ENCODE results near the gene PHACTR3.

PHACTR3 gene

DNA sequence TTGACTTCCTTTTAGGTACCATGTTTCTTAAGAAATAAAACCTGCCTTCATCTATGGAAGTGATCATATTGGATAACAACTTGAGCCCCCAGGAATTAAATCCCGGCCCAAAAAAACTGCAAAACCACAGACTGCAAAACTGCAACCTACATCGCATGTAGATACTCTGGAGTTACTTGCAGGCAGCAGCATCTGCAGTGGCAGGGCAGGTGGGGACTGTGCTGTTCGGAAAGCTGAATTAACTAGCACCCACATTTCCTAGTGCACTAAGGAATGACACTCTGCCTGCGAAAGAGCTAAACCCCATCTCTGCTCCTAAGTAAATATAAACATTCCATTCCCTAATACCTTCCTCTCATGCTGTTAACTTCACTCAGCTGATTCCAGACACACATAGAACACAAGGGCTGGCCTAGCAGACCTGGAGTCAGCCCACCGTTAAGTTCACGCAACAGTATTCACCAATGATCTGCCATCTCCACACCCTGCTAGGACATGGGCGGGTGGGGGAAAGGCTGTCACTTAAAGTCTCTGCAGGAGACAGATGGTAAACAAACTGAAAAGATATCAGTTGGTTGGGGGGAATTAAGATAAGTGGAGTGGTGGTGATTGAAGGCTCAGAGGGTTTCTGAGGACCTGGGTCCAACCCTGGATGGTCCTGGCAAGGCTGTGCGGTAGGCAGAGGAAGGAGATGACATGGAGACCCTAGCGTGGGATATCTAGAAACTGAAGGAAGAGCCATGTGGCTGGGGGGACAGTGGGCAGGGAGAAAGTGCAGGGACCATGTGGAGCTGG lies 200.7 kb downstream of the PHACTR3 start:
- Histone ChIP-seq H4K20me1 (ENCODE audit: insufficient read depth, low read length) (no peaks in the 10 kb centered on the region), H3K9me3 (replicated peaks; ENCODE audit: insufficient read depth, low read length) (no peaks in the 10 kb centered on the region)

GRCh38 chr20:59805786-59806577 lies 201.6 kb downstream of the PHACTR3 start:
- Histone ChIP-seq H3K36me3 (replicated peaks; ENCODE audit: insufficient read depth, low read length) (no peaks in the 10 kb centered on the region), H3K4me3 (ENCODE audit: low read length) (no peak overlapping the region), H4K20me1 (ENCODE audit: insufficient read depth, low read length) (no peaks in the 10 kb centered on the region), H3F3A (ENCODE audit: insufficient read depth, low read length) (peaks cover 5% of the 10 kb centered on the region), H3K27me3 (replicated peaks; ENCODE audit: insufficient read depth, low read length) (no peaks in the 10 kb centered on the region), H3K4me2 (ENCODE audit: low read depth, low read length) (no peak overlapping the region), H3K9ac (ENCODE audit: low read length) (no peak overlapping the region), H3K79me2 (ENCODE audit: low read length) (no peaks in the 10 kb centered on the region), H3K27ac (ENCODE audit: low read length) (no peak overlapping the region), H3K4me1 (ENCODE audit: low read length) (peaks cover 10% of the 10 kb centered on the region), H3K9me2 (replicated peaks; ENCODE audit: insufficient read depth, low read length) (no peaks in the 10 kb centered on the region), H2AFZ (ENCODE audit: low read length) (no peak overlapping the region), H3K9me3 (replicated peaks; ENCODE audit: insufficient read depth, low read length) (no peaks in the 10 kb centered on the region)
- DNase-seq, result no peak
- TF ChIP-seq EZH2 (optimal IDR thresholded peaks at IDR 0.05; ENCODE audit: low read depth, low read length) (no peak), EZH2phosphoT487 (IDR thresholded peaks at IDR 0.05; ENCODE audit: low read length) (no peak)
- TF ChIP-seq, protein P1, sequence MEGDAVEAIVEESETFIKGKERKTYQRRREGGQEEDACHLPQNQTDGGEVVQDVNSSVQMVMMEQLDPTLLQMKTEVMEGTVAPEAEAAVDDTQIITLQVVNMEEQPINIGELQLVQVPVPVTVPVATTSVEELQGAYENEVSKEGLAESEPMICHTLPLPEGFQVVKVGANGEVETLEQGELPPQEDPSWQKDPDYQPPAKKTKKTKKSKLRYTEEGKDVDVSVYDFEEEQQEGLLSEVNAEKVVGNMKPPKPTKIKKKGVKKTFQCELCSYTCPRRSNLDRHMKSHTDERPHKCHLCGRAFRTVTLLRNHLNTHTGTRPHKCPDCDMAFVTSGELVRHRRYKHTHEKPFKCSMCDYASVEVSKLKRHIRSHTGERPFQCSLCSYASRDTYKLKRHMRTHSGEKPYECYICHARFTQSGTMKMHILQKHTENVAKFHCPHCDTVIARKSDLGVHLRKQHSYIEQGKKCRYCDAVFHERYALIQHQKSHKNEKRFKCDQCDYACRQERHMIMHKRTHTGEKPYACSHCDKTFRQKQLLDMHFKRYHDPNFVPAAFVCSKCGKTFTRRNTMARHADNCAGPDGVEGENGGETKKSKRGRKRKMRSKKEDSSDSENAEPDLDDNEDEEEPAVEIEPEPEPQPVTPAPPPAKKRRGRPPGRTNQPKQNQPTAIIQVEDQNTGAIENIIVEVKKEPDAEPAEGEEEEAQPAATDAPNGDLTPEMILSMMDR (IDR thresholded peaks at IDR 0.05; ENCODE audit: low read length), result no peak

More for the DNA sequence above, 200.7 kb downstream of the PHACTR3 start:
- no peak for DNase-seq
- Histone ChIP-seq H3K9ac (ENCODE audit: low read length) (no peak overlapping the region), H3K79me2 (ENCODE audit: low read length) (no peaks in the 10 kb centered on the region), H2AFZ (ENCODE audit: low read length) (no peak overlapping the region), H3K27me3 (replicated peaks; ENCODE audit: insufficient read depth, low read length) (no peaks in the 10 kb centered on the region), H3F3A (ENCODE audit: insufficient read depth, low read length) (peaks cover 5% of the 10 kb centered on the region), H3K9me2 (replicated peaks; ENCODE audit: insufficient read depth, low read length) (no peaks in the 10 kb centered on the region), H3K4me3 (ENCODE audit: low read length) (no peak overlapping the region), H3K4me2 (ENCODE audit: low read depth, low read length) (no peak overlapping the region), H3K27ac (ENCODE audit: low read length) (no peak overlapping the region), H3K4me1 (ENCODE audit: low read length) (peaks cover 10% of the 10 kb centered on the region), H3K36me3 (replicated peaks; ENCODE audit: insufficient read depth, low read length) (no peaks in the 10 kb centered on the region)
- TF ChIP-seq EZH2phosphoT487 (IDR thresholded peaks at IDR 0.05; ENCODE audit: low read length), result no peak
- TF ChIP-seq EZH2 (optimal IDR thresholded peaks at IDR 0.05; ENCODE audit: low read depth, low read length), result no peak
- TF ChIP-seq, protein P1 (IDR thresholded peaks at IDR 0.05; ENCODE audit: low read length), result no peak

GRCh38 chr20:59806578-59806975 lies 202.2 kb downstream of the PHACTR3 start:
- H3K9me2 ChIP-seq (replicated peaks; ENCODE audit: insufficient read depth, low read length), result no peaks in the 10 kb centered on the region
- H4K20me1 ChIP-seq (ENCODE audit: insufficient read depth, low read length), result no peaks in the 10 kb centered on the region
- no peaks in the 10 kb centered on the region for H3K27me3 ChIP-seq (replicated peaks; ENCODE audit: insufficient read depth, low read length)
- no peaks in the 10 kb centered on the region for H3K9me3 ChIP-seq (replicated peaks; ENCODE audit: insufficient read depth, low read length)
- no peak overlapping the region for H3K9ac ChIP-seq (ENCODE audit: low read length)
- DNase-seq, result no peak
- H3K79me2 ChIP-seq (ENCODE audit: low read length), result no peaks in the 10 kb centered on the region
- no peak overlapping the region for H3K4me2 ChIP-seq (ENCODE audit: low read depth, low read length)
- H3K4me1 ChIP-seq (ENCODE audit: low read length), result peaks cover 10% of the 10 kb centered on the region
- peaks cover 5% of the 10 kb centered on the region for H3F3A ChIP-seq (ENCODE audit: insufficient read depth, low read length)
- no peak overlapping the region for H3K27ac ChIP-seq (ENCODE audit: low read length)
- no peak overlapping the region for H2AFZ ChIP-seq (ENCODE audit: low read length)
- no peak overlapping the region for H3K4me3 ChIP-seq (ENCODE audit: low read length)
- no peaks in the 10 kb centered on the region for H3K36me3 ChIP-seq (replicated peaks; ENCODE audit: insufficient read depth, low read length)
- TF ChIP-seq EZH2phosphoT487 (IDR thresholded peaks at IDR 0.05; ENCODE audit: low read length), result no peak
- TF ChIP-seq, protein P1 (IDR thresholded peaks at IDR 0.05; ENCODE audit: low read length), result no peak
- TF ChIP-seq EZH2 (optimal IDR thresholded peaks at IDR 0.05; ENCODE audit: low read depth, low read length), result no peak

Measured in MM.1S (cell line).